NCI-H1436 treated with DMSO at 0.1 percent for 48 hours (cell line): ENCODE data around the gene DIP2C.
A peak's percentile ranks its signal among the peaks of the same experiment; 100 is the strongest.
"Not testable (repeated sequence)": the region's sequence is repeated elsewhere in the genome, so short reads cannot be mapped to it uniquely, and the experiment has no call there.

Experiments used
- DNase-seq: peaks from one replicate; lab custom pipeline; 2025; lab: John Stamatoyannopoulos, UW

Gene DIP2C

DNA sequence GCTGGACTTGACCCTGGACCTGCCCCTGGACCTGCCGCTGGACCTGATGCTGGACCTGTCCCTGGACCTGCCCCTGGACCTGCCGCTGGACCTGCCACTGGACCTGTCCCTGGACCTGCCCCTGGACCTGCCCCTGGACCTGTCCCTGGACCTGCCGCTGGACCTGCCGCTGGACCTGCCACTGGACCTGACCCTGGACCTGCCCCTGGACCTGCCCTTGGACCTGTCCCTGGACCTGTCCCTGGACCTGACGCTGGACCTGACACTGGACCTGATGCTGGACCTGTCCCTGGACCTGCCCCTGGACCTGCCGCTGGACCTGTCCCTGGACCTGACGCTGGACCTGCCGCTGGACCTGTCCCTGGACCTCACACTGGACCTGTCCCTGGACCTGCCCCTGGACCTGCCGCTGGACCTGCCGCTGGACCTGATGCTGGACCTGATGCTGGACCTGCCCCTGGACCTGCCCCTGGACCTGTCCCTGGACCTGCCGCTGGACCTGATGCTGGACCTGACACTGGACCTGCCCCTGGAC, 31.6 kb downstream of the DIP2C start:
- DNase-seq: not testable (repeated sequence)

- no peak for DNase-seq
Measured at GRCh38 chr10:656883-657282, 32.6 kb downstream of the DIP2C start.

- no peak for DNase-seq
Measured at GRCh38 chr10:655184-655583, 34.3 kb downstream of the DIP2C start.

- no peak for DNase-seq
Measured at GRCh38 chr10:654647-654996, 34.8 kb downstream of the DIP2C start.

GRCh38 chr10:653991-654646, 35.3 kb downstream of the DIP2C start:
- DNase-seq: no peak

DNA sequence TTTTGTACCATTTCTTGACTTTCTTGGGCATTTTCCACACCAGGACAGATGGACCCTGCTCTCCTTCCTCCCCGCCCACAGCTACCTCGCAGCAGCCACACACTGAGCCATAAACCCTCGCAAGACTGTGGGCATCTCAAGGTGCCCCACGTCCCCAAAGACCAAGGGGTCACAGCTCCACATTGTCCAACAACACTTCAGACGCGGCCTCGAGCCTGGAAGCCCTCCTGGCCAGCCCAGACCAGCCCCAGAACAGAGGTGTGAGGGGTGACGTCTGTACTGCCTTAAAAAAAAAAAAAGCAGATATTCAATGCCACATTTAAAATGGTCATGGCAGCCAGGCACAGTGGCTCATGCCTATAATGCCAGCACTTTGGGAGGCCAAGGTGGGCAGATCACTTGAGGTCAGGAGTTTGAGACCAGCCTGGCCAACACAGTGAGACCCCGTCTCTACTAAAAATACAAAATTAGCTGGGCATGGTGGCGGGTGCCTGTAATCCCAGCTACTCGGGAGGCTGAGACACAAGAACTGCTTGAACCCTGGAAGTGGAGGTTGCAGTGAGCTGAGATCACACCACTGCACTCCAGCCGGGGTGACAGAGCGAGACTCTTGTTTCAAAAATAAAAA, 36.5 kb downstream of the DIP2C start:
- DNase-seq: not testable (repeated sequence)

DNA sequence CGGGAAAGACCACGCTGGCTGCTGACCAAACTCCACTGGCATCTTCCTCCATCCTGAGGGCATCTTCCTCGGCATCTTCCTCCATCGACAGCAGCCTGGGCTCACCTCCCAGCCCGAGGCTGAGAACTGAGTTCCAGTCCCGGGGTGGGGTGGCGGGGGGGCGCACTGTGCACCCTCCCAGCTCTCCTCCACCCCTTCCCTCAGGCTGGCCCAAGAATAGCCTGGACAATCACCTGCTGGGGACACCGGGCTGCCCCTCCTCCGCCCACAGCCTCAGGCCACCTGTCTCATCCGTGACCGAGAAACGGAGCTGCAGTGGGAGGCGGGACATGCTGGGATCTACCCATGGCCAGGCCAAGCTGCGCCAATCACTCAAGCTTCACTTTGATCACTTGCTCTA, 37.2 kb downstream of the DIP2C start:
- no peak for DNase-seq

DNA sequence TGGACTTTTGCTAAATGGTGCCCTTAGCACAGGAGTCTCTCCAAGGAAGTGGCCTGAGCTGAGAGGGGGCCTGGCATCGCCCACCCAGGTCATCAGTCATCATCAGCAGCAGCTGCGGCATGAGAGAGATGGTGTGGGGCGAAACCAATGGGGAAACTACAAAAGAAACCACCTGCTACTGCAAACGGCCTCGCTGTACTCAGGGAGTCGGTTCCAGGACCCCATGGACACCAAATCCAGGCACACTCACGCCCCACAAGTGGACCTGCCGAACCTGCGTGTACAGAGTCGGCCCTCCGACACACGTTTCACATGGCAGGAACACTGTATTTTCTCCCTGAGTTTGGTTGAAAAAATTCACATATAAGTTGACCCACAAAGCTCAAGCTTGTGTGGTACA, 37.8 kb downstream of the DIP2C start:
- DNase-seq: no peak

DNA sequence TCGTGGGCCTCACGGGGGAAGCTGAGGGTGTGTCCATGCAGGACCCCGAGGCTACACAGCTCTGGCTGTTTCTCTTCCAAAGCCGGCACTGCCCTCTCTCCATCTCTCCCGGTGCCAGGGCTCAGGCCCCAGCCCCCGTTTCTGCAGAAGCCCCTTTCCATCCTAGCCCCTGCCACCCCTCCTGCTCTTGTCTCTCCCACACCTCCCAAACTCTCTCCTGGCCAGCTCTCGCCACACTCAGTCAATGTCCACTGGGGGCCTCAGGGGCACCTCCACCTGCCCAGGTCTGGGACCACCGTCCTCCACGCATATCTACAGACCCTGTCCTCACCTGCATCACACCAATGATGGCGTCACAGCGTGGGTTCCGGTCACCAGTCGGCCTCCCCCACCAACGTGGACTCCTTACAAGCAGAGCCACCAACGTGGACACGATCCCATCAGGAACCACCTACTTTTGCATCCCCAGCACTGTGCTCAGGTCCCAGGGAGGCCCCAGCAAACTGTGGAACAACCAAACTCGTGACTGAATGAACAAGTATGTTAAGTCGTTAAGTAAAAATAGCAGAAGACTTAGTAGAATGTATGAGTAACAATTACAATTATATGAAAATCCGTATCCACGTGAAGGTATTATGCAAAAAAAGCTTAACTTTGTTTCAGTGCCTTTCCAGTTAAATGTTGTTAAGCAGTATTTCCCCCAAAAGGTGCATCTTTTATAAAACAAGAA, 38.4 kb downstream of the DIP2C start:
- no peak for DNase-seq

GRCh38 chr10:650441-650851, 39.0 kb downstream of the DIP2C start:
- no peak for DNase-seq

GRCh38 chr10:649798-650440, 39.5 kb downstream of the DIP2C start:
- DNase-seq: peak; percentile 46

DNA sequence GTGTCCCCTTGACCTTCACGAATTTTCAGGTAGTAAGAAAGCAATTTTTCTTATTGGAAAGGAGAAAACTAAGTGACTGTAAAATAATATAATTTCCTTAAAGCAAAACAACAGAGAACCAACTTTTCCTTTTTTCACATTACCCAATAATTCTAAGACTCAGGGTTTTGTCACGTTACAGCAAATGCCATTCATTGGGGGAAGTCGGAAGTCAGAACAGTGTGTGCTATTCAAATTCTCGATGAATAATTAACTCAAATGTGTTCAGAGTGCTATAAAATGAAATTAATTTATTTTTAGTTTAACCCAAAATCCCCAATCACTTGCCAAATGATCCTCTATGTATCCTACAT, 40.0 kb downstream of the DIP2C start:
- DNase-seq: no peak

- DNase-seq: not testable (repeated sequence)
Measured at GRCh38 chr10:647019-647418, 42.4 kb downstream of the DIP2C start.

DNA sequence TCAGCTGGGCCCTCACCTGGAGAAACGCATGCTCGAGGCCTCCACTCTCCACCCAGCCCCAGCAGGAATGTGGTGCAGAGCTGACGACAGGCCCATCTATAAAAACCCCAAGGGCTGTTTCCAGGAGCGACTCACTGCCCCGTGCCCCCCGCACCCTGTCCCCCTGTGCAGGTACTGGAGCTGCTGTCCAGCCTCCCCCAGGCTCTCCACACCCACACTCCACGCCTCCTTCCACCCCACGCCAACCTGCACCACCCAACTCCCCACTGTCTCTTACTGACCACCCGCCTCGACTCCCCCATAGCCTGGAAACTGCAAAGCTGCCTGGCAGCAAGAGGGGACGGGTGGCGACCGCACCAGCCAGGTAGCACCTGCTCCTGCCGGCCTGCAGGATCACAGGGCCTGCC, 43.3 kb downstream of the DIP2C start:
- DNase-seq: no peak

DNA sequence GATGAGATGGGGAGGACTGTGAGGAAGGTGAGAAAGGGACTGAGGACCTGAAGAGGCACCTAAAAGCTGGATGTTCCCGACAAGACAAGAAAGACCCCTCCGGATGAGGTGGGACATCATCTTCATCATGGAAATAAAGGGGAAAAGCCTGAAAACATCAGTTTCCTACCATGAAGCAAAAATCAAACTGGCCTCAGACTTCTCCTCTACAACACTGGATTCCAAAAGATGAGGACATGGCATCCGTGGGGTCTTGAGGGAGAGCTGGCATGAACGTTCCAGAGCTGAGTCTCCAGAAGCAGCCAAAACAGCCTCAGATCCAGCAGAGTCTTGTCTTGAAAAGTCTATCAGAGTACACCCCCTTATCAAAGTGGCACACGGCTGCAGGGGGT, 44.5 kb downstream of the DIP2C start:
- DNase-seq: no peak

GRCh38 chr10:644076-644942, 45.2 kb downstream of the DIP2C start:
- no peak for DNase-seq

GRCh38 chr10:642186-642890, 47.1 kb downstream of the DIP2C start:
- no peak for DNase-seq

DNA sequence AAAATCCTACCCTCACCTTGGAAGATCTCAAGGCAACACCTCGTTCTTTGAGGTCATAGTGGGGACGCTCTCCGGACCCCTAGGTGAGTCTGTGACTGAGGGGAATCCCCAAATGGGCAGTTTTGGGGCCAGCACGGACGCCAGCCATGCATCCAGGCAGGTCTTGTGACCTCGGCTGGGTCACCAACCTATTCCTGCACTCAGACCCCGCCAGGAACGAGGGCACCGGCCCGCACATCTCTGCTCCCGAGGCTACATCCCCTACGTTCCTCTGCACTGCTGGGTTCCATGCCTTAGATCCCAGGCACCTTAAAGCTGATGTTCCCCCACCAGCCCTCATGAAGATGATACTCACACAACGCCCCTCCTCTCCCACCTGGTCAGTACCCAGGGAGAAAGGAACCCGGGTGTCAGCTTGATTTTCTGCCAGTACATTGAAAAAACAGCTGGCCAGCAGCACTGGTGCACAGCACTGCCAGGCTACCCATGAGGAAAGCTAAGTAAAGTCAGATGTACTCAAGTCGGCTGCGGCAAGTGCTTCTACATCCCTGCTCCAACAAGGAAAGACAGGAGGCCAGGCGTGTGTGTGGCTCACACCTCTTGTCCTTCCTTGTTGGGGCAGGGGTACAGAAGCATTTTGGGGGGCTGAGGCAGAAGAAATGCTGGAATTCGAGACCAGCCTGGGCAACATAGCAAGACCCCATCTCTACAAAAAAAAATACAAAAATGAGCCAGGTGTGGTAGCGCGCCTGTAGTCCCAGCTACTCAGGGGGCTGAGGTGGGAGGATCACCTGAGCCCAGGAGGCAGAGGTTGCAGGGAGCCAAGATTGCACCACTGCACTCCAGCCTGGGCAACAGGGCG, 48.1 kb downstream of the DIP2C start:
- no peak for DNase-seq

- DNase-seq: no peak
Measured at GRCh38 chr10:640673-641045, 48.8 kb downstream of the DIP2C start.
